GM12891 (cell line): ENCODE results near the gene F12.

ENCODE experiments used
- PAX5 ChIP-seq: IDR thresholded peaks from 2 replicates; pipeline ENCODE4 v1.6.1; 2011; ENCODE audit warnings: low read length, moderate library complexity, mild to moderate bottlenecking; ENCODE audit not compliant: insufficient read depth, severe bottlenecking
- POLR2A ChIP-seq: IDR thresholded peaks from 2 replicates; pipeline ENCODE4 v1.6.1; 2011; ENCODE audit warnings: low read depth, low read length, control low read depth
- POLR2AphosphoS5 ChIP-seq: IDR thresholded peaks from 2 replicates; pipeline ENCODE4 v1.6.1; 2011; ENCODE audit warnings: low read depth, low read length, control low read depth
- POU2F2 ChIP-seq: IDR thresholded peaks from 2 replicates; pipeline ENCODE4 v1.6.1; 2011; ENCODE audit warnings: low read depth, mild to moderate bottlenecking, control low read depth, low read length, moderate library complexity
- SPI1 ChIP-seq: IDR thresholded peaks from 2 replicates; pipeline ENCODE4 v1.6.1; 2011; ENCODE audit warnings: low read depth, low read length, control low read depth
- TAF1 ChIP-seq: IDR thresholded peaks from 2 replicates; pipeline ENCODE4 v1.6.1; 2011; ENCODE audit warnings: low read depth, low read length, control low read depth

GRCh38 chr5:177453852-177454396, 44.6 kb upstream of the F12 start:
- TF ChIP-seq POU2F2 (no peak), SPI1 (peak; percentile 33; the same call in 1 of the 2 replicates), TAF1 (no peak), POLR2AphosphoS5 (no peak), POLR2A (no peak), PAX5 (no peak)
